CD4-positive, alpha-beta T cell treated with Interferon alpha-2 for 1 hour (primary cell): Measurements from ENCODE around the gene UACA.

Experiments
- DNase-seq, 2 donors: peaks; one replicate each; pipeline ENCODE4 v3.0.0-alpha.2; 2020 to 2022

Gene UACA

DNA sequence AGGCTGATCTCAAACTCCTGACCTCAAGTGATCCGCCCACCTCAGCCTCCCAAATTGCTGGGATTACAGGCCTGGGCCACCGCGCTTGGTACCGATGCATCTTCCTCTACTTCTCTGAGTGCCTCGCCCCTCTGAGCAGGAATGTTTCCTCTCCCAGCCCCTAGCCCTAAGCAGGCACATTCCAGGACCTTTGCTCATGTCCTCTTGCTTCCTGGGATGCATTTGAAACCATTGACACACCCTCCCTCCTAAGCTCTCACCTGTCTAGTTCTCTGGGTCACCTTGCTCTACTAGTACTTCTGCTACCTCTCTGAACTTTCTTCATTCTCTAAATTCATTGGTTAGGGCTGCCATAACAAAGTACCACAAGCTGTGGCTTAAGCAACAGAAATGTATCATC lies 17.9 kb upstream of the UACA start:
- DNase-seq = no peak

DNA sequence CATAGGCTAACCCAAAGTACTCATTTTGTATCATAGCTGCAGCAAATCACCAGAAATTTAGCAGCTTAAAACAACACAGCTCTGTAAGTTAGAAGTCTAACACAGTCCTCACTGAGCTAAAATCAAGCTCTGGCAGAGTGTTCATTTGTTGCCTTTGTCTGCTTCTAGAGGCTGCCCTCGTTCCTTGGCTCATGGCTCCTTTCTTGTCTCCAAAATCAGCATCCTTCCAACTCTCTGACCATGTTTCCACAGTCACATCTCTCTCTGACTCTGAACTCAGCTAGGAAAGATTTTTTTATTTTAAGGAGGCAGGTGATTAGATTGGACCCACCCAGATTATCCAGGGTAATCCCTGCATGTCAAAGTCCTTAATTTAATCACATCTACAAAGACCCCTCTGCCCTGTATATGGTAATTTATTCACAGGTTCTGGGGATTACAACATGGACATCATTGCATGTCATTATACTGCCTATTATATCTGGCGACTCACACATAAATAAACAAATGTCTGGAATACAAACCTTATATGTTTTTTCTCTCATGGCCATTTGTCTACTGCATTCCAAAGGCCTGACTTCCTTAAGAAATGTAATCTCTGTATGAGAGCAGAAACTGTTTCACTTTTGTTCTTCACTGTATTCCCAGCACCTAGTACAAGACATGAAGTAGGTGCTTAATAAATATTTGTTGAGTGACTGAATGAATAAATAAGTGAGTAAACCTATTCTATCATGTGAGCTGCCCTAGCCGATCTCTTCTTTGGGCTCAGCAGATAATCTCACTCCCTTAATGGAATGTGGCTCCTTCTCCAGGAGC lies 15.1 kb upstream of the UACA start:
- DNase-seq = no peak

DNA sequence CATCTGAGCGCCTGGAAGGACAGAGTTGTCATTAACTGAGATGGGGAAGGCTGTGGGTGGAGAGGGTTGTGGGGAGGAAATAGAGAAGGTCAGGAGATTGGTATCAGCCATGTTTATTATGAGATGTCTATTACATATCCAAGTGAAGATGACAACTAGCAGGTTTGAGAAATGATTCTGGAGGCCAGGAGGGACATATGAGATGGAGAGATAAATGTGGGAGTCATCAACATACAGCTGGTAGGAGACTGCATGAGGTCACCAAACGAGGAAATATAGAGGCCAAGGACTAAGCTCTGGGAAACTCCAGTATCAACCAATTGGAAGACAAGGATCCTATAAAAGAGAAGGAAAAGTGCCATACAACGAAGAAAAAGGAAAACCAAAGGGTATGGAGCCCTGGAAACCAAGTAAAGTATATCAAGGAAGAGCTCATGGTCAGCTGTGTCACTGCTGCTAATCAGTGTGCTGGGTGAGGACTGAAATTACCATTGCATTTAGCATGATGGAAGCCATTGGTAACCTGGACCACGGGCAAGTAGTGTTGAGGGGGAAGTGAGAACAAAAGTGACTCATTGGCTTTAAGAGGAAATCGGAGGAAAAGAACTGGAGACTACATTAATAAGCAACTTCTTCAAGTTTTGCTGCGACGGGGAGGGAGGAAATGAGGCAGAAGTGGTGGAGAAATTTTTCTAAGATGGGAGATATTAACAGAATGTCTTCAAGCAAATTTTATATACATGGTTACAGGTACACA lies 14.0 kb upstream of the UACA start:
- peak in 1 of 2 donors; percentile 6 for DNase-seq

DNA sequence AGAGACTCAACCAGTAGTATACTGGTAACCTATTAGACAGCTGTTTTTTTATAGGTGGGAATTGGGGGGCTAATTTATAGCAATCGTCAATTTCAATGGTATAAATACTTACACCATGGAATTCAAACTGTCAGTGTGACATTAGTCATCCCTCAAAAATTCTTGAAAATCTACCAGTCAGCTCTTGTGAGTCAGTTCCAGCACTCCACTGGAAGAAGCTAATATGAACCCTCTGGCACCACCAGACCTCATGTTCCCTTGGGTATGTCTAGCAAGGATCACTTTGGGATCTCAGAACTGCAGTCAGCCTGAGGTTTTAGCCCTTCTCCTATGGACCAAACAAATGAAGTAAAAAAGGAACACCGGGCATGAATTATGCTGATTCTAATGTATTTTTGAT lies 11.8 kb upstream of the UACA start:
- no peak for DNase-seq

DNA sequence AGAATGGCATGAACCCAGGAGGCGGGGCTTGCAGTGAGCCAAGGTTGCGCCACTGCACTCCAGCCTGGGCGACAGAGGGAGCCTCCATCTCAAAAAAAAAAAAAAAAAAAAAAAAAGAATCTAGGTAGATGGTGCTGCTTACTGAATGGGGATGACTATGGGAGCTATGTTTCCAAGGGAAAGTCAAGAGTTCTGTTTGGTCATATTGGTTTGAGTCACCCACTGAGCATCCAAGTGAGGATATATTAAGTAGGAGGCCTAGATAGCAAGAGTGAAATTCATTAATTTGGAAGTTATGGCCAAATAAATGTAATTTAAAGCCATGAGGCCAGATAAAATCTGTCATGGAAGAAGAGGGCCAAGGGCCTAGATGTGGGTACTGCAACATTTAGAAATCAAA lies 9.0 kb upstream of the UACA start:
- DNase-seq = no peak

DNA sequence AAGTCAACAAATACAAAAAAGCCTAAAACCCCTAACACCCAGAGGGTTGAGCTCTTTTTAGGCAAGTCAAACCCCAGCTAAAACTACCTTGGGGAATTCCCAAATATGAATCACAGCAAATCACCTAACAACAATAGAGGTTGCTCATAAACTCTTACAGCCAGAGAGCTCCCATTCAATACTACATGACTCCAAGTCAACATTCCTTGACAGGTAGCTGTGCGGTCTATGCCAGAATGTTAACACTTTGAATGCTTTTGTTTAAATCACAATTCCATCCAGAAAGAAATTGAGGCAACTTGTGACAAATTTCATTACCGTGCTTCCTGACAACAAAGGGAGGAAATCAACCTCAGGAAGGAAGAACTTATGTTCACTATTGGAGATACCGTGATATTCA lies 7.5 kb upstream of the UACA start:
- no peak for DNase-seq

DNA sequence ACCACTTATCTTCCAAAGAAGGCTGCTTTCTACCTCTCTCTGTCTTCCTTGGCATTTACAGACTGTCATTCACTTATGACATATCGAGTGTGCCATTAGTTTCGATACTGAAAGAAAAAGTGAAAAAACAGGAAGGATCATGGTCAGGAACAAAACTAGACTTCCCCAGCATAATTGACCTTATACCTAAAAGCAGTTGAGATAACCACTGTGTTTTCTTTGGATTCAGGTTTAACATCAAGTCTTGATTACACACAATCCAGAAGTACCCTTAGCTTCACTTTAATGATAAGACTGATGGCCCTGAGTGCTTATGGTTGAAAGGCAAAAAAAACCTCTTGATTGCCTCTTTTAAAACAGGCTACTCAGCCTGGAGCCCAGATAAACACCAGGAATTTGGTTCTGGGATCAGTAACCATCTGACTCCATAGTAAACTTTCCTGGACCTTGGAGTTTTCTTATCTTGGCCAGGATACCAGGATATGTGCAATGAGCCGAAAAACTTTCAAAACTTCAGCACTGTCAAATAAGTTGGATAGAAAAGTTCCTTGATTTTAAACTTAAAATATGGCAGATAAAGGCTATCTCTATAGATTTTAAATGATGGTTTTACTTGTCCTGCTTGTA lies 5.0 kb upstream of the UACA start:
- DNase-seq = no peak

DNA sequence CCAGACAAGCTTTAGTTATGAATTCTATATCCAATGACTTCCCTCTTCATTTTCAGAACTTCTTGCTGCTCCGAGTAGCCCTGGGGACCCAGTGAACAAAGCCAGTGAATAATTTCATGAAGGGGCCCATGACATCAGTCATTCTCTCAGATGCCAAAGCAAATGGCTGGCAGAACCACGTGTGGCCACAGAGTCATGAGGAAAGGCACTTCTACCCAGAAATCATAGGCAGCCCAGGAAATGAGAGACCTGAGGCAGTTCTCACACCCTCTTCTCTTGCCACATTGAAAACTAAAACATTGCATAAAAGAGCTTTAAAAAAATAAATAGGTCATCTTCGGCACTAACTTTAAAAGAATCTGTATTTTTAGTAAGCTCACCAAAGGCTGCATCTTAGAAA lies 4.3 kb upstream of the UACA start:
- no peak for DNase-seq

DNA sequence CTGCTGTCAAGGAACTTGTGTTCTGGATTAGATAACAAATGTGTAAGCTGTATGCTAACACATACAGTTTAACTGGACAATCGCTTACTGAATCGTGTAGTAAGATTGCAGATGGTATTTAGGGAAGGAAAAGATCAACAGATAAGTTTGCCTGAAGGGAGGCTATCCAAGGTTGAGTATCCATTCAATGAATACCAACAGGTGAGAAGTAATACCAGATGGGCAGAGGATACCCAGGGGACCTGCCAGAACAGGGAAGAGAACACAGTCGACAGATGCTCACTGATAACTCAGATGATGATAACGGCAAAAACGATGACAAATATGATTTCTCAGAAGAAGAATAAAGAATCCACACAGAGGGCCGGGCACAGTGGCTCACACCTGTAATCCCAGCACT lies 3.2 kb upstream of the UACA start:
- no peak for DNase-seq

DNA sequence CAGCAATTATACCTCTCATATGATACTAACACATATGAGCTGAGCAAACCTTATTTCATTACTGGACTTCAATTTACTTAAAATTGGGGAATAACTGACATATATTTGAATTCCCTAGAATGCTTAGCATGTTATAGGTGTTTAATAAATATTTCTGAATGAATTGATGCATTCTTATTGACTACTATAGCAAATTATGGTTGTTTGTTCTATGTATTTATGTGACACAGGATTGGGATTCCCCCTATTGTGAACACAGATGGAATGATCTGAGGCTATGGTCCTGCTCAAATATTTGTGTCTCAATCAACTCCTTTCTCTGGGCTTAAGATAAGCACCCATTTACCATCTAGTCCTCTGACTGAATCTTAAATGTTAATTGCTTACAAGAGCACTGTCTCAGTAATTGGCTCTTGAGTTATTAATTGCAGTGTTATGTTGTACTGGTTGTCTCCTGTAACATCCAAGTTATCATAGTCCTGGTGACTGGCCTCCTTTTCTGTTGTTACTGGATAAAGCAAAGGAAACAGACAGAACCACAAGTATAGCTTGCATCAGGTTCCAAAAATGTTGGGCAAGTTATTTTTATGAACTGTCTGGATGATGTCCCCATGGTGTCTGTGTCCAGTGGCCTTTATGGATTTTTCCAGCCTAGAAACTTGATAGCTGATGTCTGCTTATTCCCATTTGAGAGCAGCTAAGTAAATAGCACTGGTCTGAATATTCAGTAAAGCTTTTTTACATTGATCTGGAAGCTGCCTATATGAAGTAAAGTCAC lies 2.3 kb upstream of the UACA start:
- no peak for DNase-seq

DNA sequence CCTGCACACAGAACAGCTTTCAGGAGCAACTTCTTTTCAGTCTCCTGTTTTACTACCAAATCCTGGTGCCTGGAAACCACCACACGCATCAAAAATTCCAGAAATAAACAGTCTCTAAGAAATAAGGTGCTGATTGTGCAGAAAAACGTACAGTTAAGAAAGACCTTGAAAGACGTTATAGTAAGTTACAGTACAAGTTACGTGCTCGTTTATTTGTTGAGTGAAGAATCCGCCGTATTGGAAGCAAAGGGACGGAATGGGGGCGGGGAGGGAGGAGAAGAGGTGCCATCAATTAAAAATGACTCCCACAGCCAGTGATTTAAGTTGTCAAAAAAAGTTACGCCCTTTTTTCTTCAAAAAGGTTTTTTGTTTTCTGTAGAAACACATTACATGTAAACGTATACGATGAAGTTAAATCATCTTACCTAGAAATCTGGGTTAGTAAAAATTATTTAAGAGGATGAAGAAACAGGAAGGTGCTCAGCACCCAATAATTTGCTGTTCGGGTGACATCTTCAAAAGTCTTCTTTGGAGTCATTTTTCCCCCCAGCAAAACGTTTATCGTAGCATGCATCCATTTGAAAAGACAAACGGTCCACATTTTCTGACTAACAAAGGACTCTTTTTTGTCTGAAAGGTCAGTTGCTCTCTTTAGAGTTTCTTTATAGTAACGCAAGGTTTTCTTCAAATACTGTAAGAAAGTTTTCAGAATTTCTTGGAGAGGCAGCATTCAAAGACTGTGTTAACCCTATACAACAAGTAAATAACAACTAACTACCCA lies 782 bp upstream of the UACA start:
- DNase-seq = no peak

DNA sequence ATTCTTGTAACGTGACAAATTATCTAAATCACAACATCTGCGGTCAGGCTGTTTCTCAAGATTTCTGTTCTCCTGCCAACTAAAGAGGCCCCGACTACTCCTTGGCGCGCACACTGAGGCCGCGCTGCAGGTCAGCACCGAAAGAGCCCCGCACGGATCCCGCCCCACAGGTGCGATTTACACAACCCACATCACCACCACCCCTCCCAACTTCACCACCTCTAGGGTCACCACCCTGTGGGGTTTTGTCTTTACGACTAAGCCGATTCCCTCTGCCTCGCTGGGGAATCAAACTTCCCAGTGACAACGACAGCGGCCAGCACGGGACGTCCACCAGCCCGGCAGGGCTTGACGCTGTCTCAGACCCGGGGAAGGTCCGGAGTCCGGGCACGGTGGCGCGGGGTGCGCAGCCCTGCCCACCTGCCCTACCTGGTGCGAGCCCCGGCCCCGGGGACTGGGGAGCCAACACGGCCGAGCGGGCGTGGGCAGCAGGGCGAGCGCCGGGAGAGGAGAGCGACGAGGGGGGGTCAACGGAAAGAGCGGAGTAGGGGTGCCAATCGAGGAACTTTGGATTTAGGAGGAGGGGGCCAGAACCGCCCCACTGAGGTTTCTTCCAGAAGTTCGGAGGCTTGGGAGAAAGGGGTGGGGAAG lies 764 bp downstream of the UACA start:
- DNase-seq = no peak

DNA sequence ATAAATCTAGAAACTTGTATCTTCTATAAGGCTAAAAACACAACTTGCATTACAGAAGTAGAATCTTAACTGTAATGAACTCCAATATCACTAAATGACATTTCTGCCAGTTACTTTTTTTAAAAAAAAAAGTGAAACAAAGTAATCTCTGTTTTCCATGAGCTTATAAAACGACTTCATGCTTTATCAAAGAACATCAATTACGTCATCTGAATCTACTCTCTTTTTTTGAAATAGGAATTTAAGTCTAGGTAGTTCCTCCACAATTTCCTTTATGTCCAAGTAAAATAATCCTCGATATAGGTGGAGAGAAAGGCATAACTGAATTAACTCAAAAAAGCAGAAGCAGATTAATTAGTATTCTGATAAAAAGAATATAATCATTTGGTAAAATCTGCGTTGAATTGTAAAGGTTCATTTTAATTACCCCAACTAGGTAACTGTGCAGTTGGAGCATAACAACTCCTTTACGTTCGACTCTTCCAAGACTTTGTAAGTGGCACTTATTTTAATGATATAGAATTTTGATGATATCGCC lies 1.4 kb downstream of the UACA start:
- no peak for DNase-seq

DNA sequence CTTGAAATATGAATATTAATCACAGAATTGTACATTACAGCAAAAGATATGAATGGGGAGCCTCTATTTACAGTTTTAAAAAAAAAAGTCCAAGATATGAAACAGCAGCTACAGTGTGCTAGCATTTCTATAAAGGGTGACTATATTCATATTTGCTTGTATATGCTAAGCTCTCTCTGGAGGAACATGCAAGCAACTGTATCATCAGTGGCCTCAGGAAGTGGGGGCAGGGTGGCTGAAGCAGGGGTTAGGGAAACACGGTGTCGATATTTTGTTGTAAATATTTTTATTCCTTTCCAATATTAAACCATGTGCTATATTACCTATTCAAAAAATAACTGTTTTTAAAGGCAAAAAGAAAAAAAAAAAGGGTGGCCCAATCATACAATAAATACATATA lies 2.3 kb downstream of the UACA start:
- no peak for DNase-seq

DNA sequence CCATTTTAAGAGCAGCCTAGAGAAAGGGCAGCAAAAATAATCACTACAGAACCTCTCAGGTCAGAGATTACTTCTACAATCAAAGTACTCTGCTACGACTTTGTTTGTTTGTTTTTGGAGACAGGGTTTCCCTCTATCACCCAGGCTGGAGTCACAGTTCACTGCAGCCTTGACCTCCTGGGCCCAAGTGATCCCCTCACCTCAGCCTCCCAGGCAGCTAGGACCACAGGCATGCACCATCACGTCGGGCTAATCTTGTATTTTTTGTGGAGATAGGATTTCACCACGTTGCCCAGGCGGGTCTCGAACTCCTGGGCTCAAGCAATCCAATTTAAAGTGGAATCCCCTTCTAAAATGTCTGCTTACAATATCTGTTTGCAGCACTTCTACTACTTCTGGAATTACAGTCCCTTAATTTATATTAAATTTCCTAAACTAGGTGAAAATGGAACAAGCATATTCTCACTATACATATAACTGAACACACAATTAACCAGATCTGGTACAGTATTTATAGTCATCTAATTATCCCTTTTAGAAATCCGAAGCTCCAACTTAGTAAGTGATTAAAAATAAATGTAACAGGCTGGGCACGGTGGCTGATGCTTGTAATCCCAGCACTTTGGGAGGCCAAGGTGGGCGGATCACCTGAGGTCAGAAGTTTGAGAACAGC lies 4.4 kb downstream of the UACA start:
- DNase-seq = no peak

DNA sequence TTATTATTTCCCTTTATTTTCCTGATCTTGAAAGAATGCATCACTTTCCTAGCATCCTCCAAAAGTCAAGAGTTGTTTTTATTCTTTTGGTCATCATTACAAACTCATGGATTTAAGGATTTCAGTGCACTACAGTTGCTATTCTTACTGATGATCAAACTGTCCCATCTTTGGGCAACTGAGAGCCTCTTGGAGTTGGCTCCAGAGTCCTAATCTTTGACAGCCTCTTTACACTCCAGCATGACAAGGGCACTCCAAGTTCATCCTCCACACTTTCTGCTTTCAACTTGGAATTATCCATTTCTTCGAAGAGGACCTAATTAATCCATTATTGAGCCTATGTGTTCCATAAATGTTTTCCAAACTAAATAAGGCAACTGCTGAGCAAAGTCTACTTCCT lies 5.7 kb downstream of the UACA start:
- no peak for DNase-seq

DNA sequence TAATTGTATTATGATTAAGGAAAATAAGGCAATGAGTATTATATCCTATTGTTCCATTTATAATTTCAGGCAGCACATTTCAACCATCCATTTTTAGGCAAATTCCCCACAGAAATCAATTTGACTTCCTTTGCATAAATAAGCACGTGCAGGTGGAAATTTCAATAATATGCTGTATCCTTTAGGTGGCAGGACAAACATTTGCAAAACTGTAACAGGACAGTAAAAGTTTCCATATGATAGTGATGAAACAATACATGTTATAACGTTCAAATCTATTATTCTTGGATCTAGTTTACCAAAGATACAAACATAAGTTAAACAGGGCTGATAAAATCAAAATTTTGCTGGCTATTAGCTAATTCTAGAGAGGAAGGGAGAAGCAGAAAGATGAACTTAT lies 8.5 kb downstream of the UACA start:
- no peak for DNase-seq

DNA sequence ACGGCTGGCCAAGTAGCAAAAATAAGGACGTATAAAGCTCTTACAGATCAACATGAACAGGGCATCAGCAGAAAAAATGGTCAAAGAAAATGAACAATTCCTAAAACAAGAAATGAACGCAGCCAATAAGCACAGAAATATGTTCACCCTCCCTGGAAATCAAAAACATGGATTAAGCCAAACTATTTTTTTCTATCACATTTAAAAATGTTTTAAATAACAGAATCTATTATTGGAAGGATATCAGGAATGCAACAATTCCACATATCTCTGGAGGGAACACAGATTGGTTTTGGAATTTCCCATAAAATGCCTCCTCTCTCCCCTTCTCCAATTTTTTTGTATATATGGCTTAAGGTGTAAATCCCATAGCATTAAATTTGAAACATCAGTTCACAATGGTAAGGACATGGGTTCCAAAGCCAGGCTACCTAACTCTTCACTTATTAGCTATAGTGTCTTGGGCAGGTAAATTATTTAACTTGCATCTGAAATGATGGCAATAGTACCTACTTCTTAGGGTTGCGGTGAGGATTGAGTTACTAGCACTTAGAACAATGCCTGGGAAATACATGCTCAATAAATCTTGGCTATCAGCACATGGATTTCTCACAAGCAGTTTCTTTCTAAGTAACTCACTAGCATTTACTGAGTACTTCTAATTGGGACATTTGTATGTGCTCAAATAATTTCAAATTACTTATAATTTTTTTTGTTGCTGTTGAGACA lies 10.1 kb downstream of the UACA start:
- no peak for DNase-seq

DNA sequence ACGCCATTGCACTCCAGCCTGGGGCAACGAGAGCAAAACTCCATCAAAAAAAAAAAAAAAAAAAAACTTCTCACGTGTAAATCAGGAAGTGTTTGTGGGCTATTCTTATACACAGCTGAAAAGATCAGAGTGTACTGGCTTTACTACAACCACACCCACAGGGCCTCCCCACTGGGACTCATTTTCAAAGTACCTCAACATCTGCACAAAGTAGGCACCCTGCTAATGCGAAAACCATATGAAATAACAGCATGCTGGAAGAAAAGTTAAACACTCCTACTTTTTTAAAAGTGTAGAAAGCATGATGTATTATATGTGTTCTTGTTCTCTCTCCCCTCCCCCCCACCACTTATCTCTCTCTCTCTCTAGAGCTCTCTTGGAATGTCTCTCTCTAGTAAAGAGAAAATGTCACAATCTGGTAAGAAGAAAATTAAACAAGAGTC lies 11.1 kb downstream of the UACA start:
- DNase-seq = no peak

DNA sequence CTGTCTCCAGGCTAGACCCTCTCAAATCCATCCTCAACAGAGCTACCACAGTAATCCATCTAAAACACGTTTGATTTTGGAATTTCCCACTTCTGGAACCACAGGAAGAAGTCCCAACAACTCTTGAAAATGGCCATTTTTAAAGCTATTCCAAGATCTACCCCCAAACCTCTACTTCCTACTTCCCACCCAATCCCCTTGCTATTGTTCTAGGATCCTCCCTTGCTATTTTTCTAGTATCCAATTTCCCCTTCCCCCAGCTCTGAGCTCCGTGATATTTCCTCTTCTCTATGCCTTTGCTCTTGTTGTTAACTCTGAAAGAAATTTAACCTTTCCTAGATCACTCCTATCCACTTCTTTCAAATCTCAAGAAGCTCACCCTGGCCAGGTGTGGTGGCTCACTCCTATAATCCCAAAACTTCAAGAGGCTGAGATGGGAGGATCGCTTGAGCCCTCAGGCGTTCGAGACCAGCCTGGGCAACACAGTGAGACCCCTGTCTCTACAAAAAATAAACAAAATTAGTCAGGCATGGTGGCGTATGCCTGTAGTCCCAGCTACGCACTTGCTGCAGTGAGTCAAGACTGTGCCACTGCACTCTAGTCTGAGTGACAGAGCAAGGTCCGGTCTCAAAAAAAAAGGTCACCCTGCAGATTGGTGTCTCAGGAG lies 13.0 kb downstream of the UACA start:
- DNase-seq = no peak
